HepG2 (cell line): ENCODE data around the gene AKAIN1. TPM values are rescaled to one million over a fixed set of nuclear protein-coding genes. Genes with fewer than 3 reads are reported as not detected.

Source experiments
- FOXP1 ChIP-seq, 2 experiments: fragments of 450-650 bp in 1 of 2; IDR thresholded peaks; 2 replicates each; pipeline ENCODE4 v1.6.1; 2017 to 2018; ENCODE audit warnings: antibody characterized with exemption in 1 of 2
- HBP1 ChIP-seq: IDR thresholded peaks from 2 replicates; pipeline ENCODE4 v1.6.1; 2016; ENCODE audit warnings: low read depth, control low read depth
- HNRNPH1 ChIP-seq: fragments of 200-400 bp; formaldehyde crosslinking; optimal IDR thresholded peaks from 2 replicates; pipeline ENCODE3; 2017; ENCODE audit warnings: mild to moderate bottlenecking, low read depth, low read length
- POGK ChIP-seq: sonication (generic); formaldehyde crosslinking; conservative IDR thresholded peaks from 2 replicates; pipeline ENCODE4 v1.8.0; 2022; ENCODE audit warnings: mild to moderate bottlenecking, moderate library complexity, missing genetic modification reagents
- PRMT3 ChIP-seq: sonication (generic); formaldehyde crosslinking; IDR thresholded peaks from 2 replicates; pipeline ENCODE4 v1.8.1; 2022; ENCODE audit warnings: low read depth, mild to moderate bottlenecking, moderate library complexity, missing genetic modification reagents, borderline replicate concordance
- SRSF9 ChIP-seq: fragments of 200-400 bp; formaldehyde crosslinking; IDR thresholded peaks from 2 replicates; pipeline ENCODE4 v1.6.1; 2018; ENCODE audit warnings: borderline replicate concordance, mild to moderate bottlenecking, low read depth, low read length; ENCODE audit not compliant: insufficient read depth, poor library complexity, severe bottlenecking
- YEATS4 ChIP-seq: sonication (generic); formaldehyde crosslinking; IDR thresholded peaks from 2 replicates; pipeline ENCODE4 v1.4.0; 2020; ENCODE audit warnings: missing genetic modification reagents, borderline replicate concordance
- ZBTB40 ChIP-seq, 2 experiments: fragments of 450-650 bp in 1 of 2; sonication (generic) in 1 of 2; formaldehyde crosslinking in 1 of 2; IDR thresholded peaks; 2 replicates each; pipeline versions ENCODE4 v1.6.1 to v1.8.0; 2016 to 2022; ENCODE audit warnings: antibody characterized with exemption in 1 of 2, mild to moderate bottlenecking in 1 of 2, missing genetic modification reagents in 1 of 2
- ZC3H4 ChIP-seq: sonication (generic); formaldehyde crosslinking; IDR thresholded peaks from 2 replicates; pipeline ENCODE4 v1.4.0; 2020; ENCODE audit warnings: missing genetic modification reagents, borderline replicate concordance
- ZNF547 ChIP-seq: sonication (generic); formaldehyde crosslinking; IDR thresholded peaks from 2 replicates; pipeline ENCODE4 v1.5.1; 2020; ENCODE audit warnings: mild to moderate bottlenecking, missing genetic modification reagents
- ZNF552 ChIP-seq: sonication (generic); formaldehyde crosslinking; IDR thresholded peaks from 2 replicates; pipeline ENCODE4 v1.9.0; 2022; ENCODE audit warnings: missing genetic modification reagents, mild to moderate bottlenecking, borderline replicate concordance
- ZNF710 ChIP-seq: sonication (generic); formaldehyde crosslinking; IDR thresholded peaks from 2 replicates; pipeline ENCODE4 v1.5.0; 2020; ENCODE audit warnings: mild to moderate bottlenecking, missing genetic modification reagents, borderline replicate concordance
- polyA plus RNA-seq, 8 experiments: library from polyadenylated mRNA; depleted of rRNA in 3 of 8; stranded (reverse) in 7 of 8; unstranded in 1 of 8; fragments of >200 nt; fragmentation: Illumina TruSeq in 4 of 8; extraction: Trizol in 4 of 8; gene quantifications; 2 replicates each; pipeline versions ENCODE4 v1.2.1 to v1.2.3, GENCODE V29; 2011 to 2016; ENCODE audit warnings: low read depth in 4 of 8, missing spikeins in 1 of 8, mixed read lengths in 1 of 8; ENCODE audit not compliant: insufficient read depth in 1 of 8
- total RNA-seq, 5 experiments: library from RNA; depleted of rRNA; stranded (reverse); fragments of >200 nt; fragmentation: Illumina TruSeq; extraction: Trizol; gene quantifications; 2 replicates each; pipeline ENCODE4 v1.2.3, GENCODE V29; 2016; ENCODE audit warnings: low read depth in 1 of 5

The AKAIN1 gene
- total and polyA plus RNA-seq, 2 of the 13 experiments (the other 11 are each of a cell fraction or from before 2014, with no cell fraction given): not detected

GRCh38 chr18:5237723-5238370 is 40.8 kb upstream of the AKAIN1 start (continued):
- TF ChIP-seq ZBTB40 (IDR thresholded peaks at IDR 0.05) (peak; percentile 47), ZBTB40 (CRISPR knock-in tag; IDR thresholded peaks at IDR 0.05) (peak; percentile 80), HBP1 (CRISPR knock-in tag) (no peak; the same call in none of the 2 replicates), ZNF552 (peak; percentile 73; the same call in 1 of the 2 replicates), ZC3H4 (CRISPR knock-in tag) (no peak), ZNF710 (CRISPR knock-in tag) (peak; percentile 33; the same call in 1 of the 2 replicates), HNRNPH1 (no peak), FOXP1 (IDR thresholded peaks at IDR 0.05) (no peak), FOXP1 (CRISPR knock-in tag; IDR thresholded peaks at IDR 0.05) (no peak), SRSF9 (no peak), ZNF547 (CRISPR knock-in tag) (peak; percentile 82), YEATS4 (CRISPR knock-in tag) (peak; percentile 95), POGK (CRISPR knock-in tag) (peak; percentile 71; the same call in 1 of the 2 replicates), PRMT3 (CRISPR knock-in tag) (peak; percentile 11; the same call in 1 of the 2 replicates)
